Left ventricle myocardium superior (tissue), 1 donor: Measurements from ENCODE around the gene SLC22A3. TPM values are rescaled to one million over a fixed set of nuclear protein-coding genes. Genes with fewer than 3 reads are reported as not detected.
A peak's percentile ranks its signal among the peaks of the same experiment; 100 is the strongest.

ENCODE experiments used
- ATAC-seq: fragments of 200-7000 bp; cut with Tn5 transposase; one replicate; pipeline ENCODE4 v1.9.1; 2020; ENCODE audit warnings: mild to moderate bottlenecking, moderate library complexity
- DNase-seq: peaks from one replicate; pipeline ENCODE4 v3.0.0-alpha.2; 2020
- intact Hi-C: fragments of 100-400 bp; cut with micrococcal nuclease; formaldehyde crosslinking; loops from one replicate; pipeline ENCODE4 v1.11.0; 2022
- total RNA-seq: library from RNA; stranded (reverse); fragmentation: NEBNext Ultra II Directional; extraction: Animal tissue kit (Norgen Biotek cat#: 25700); gene quantifications from one replicate; pipeline ENCODE4 v1.2.1, GENCODE V29; 2021
- donor health status: DM: no; HTN: yes; CAD: no; lungs with severe emphysema.

The SLC22A3 gene
- total RNA-seq, 1 donor from 2014 or later = 1.3 TPM

DNA sequence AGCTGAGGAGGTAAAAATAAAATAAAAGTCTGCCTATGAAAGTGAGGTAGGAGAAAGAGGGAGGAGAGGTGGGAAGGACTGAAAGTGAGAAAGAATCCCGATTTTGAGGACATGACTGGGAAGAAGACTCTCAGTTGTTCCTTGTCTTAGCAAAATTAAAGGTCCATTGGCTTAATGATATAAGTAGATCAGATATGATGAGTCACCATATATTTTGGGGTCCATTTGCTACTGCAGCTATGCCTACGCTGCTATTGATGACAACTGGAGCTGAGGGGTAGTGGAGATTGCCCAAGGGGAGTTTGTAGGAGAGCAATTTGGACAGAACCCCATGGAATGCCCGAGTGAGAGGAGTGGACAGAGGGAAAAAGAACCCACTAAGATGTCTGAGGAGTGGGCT, 15.1 kb upstream of the SLC22A3 start:
- no peak for DNase-seq
- intact Hi-C loops = no loop called here
- ATAC-seq = no peak

DNA sequence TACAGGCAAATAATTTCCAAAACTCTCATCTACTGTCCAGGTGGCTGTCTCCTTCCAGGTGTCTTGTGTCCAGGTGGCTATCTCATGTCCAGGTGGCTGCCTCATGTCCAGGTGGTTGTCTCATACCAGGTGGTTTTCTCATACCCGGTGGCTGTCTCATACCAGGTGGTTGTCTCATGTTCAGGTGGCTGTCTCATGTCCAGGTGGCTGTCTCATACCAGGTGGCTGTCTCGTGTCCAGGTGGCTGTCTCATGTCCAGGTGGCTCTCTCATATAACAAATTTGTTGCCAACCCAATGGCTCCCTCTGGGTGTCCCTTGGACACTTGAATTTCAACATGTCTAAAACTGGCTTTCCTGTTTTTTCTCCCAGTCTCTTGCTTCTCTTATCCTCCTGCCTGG, 14.3 kb upstream of the SLC22A3 start:
- ATAC-seq (no peak), DNase-seq (no peak)
- intact Hi-C loops = no loop called here

DNA sequence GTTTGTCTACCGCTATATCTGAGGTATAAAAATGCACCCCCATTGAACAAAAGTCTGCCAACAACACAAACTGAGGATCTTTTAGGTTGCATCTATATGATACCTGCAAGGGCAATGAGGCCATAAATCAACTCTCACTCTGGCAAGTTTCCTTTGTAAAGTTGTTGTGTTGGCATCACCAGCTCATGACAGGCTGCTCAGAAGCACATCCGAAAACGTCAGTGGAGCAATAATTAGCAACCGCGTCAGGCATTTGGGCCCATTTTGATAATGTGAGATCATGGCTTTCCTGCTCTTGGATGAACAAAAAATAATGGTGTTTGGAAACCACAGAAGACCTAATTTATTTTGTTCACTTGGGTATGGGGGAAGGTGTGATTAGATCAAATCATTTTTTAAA, 12.0 kb upstream of the SLC22A3 start:
- intact Hi-C loops = no loop called here
- ATAC-seq (no peak), DNase-seq (no peak)

DNA sequence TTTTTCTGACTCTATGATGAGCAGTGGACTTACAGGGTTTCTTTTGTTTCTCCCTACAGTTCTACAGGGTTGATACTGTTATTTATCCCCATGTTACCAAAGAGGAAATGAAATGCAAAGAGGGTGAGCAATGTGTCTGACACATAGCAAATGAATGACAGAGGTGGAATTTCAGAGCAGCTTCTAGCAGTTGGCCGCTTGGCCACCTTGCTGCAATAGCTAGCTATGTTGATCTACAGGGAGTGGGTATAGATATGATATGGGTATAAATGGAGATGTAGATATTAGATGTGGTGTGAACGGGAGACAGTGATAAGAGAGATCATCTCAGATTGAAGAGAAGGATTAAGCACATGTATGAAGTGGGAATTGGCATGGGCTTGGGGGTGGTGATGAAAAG, 10.9 kb upstream of the SLC22A3 start:
- intact Hi-C loops = no loop called here
- DNase-seq (no peak), ATAC-seq (no peak)

DNA sequence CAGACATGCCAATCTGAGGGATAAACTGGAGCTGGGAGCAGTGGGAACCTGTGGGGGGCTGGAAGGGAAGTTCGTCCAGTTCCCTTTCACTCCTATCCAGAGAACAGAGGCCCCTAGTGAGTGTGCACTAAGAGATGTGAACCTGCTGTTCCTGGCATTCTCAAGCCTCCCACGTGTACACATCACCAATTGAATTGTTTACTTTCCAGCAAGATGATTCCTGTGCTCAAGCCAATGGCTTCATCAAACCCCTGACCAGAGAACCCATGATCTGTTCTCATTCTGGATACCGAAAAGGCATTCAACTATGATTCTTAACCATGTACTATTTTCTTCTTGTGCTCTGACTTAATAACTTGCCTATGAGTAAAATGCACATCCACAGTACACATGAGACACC, 10.2 kb upstream of the SLC22A3 start:
- ATAC-seq = no peak
- no peak for DNase-seq
- intact Hi-C loops = no loop called here

DNA sequence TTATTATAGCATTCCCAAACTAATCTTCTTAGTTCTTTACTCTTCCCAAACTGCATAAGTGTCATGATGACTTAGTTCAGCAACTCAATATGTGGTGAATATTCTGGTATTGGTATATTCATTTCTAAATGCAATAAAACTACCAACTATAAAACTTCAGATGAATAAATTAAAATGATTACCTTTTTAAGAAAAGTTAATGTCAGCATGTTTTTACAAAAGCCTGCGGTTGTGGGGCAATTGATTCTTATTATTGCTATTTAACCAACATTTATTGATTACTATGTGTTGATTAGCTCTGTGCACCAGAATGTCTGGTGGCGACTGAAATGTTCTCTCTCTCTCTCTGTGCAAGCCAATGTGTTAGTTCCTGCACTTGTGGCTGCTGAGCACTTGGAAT, 5.0 kb upstream of the SLC22A3 start:
- intact Hi-C loops = no loop called here

DNA sequence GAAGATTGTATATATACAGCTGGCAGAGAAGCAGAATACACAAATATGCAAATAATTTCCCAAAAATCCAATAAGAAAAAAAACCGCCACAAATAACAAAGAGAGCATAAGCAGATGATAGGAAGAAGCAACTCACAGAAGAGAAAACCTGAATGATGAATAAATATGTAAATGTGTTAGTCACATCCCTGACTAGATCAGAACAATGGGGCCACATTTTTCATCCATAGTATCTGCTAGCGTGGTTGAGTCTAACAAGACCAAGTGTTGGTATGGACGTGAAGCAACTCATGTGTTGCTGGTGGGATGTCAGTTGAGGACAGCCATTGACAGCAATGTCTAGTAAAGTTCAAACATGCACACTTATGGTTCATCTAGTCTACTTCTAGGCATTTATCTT, 3.9 kb upstream of the SLC22A3 start:
- no peak for DNase-seq
- no peak for ATAC-seq
- intact Hi-C loops = no loop called here

More for the DNA sequence above, 5.0 kb upstream of the SLC22A3 start:
- ATAC-seq (no peak), DNase-seq (no peak)

DNA sequence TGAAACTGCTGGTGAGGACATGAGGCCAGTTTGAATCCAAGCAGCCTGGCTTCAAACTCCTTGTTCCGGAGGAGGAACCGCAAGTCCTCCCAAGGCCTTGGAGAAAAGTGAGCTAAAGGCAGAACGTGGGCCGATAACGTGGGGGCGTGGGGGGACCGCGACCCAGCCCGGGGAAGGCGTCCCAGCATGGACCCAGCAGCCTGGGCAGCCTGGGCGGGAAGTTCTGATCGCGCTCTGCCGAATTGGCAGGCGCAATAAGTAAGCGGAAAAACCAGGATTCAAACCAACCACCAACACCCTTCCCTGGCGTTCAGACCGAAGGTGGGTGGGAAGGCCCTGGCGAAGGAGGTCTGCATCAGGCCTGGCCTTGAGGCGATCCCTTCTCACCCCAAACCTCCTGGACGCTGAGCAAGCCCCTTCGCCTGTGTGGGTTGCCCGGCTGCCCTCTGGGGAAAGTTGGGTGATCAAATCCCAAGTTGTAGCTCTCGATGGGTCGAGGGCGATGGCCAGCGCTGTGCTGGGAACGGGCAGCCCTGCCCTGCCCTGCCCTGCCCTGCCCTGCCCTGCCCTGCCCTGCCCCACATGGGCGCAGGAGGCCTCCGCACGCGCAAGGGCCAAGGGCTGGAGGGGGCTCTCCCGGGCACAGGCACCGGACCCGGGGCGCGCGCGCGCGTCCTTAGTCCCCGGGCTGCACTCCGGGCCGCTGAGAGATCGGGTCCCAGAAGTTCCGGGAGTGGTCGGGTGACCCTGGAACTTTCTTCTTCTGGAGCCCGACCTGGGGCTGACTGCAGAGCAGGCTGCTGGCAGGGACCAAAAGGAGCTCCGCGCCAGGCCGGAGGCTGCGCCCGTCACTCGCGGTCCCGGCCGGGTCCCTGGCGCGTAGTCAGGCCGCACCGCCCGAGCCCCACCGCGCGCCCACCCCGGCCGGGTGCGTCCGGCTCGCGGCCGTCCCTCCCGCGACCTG, 637 bp upstream of the SLC22A3 start:
- peak; percentile 27 for ATAC-seq
- no peak for DNase-seq
- intact Hi-C loops = no loop called here

DNA sequence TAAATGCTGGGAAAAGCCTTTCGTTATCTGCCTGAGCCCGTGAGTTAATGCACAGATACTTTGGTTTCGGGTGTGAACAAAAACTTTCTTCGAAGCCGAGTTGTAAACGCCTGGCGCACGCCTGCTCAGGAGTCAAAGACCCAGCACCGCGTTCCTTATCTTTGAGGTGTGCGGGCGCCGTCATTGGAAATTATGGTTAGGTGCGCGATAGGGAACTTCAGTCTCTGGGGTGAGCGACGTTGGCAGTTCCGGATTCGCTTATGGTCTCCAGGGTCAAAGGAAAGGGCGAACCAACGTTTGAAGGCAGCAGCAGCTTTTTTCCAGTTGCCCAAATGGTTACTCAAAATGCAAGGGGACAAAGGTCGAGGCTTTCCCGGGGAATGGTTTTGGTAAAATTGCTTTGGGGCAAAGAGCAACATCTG, 853 bp downstream of the SLC22A3 start:
- intact Hi-C loops = no loop called here
- DNase-seq = no peak
- peak; percentile 7 for ATAC-seq

DNA sequence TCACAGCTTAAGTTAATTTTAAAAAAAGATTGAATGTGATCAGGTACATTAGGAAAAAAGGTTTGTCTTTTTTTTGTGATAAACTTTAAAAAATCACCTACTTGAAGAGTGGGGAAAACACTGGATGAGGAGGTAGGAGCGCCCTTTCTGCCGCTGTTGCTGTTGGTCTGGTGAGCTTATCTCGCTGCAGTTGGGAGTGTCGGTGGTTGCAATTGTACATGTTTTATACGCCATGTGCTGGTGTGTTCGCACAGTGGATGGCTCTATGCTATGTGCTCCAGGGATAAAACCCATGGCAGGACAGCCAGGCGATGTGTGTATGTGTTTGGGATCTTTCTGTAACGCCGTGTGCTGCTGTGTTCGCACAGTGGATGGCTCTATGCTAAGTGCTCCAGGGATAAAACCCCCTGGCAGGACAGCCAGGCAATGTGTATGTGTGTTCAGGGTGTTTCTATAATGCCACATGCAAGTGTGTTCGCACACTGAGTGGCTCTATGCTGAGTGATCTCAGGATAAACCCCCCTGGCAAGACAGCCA, 1.7 kb downstream of the SLC22A3 start:
- no peak for DNase-seq
- ATAC-seq = no peak
- intact Hi-C loops = no loop called here

DNA sequence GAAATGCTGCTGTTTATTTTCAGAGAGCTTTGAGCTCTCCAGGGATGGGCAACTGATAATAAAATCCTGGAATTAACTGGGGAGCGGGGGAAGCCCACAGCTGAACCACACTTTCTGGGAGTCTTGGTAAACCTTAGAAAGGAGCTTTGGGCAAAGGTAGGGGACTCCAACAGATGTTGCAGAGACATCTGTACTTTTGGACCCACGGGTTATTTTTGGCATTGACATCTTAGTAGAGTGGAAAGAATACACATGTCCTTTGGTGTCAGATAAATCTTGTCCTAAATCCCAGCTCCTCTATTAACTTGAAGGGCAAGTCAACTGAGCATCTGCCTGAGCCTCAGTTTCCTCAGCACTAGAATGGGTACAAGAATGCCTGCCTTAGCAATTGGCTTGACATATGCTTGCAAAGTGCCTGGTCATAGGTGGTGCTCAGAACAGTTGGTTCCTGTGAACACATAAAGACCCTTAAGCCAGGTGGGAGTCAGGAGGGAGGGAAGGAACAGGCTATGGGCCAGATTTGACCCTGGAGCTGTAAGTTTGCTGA, 5.8 kb downstream of the SLC22A3 start:
- intact Hi-C loops = no loop called here
- DNase-seq = no peak
- no peak for ATAC-seq

DNA sequence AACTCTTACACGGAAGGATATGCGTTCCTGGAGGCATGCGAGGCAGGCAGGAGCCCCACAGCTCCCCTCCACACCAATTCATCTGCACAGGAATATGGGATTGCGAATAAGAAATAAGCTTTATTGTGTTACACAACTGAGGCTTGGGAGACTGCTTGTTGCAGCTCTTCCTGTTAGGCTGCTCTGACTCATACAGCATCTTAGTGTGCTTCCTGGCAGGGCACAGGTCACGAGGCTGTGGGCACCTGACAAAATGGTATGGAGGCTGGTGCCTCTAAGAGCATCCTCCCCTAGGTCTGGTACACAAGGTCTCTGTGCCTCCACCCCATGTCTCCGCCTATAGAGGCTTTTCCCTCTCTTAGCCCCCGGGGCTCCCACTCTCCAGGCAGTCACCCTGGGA, 6.8 kb downstream of the SLC22A3 start:
- no peak for ATAC-seq
- intact Hi-C loops = no loop called here
- no peak for DNase-seq

DNA sequence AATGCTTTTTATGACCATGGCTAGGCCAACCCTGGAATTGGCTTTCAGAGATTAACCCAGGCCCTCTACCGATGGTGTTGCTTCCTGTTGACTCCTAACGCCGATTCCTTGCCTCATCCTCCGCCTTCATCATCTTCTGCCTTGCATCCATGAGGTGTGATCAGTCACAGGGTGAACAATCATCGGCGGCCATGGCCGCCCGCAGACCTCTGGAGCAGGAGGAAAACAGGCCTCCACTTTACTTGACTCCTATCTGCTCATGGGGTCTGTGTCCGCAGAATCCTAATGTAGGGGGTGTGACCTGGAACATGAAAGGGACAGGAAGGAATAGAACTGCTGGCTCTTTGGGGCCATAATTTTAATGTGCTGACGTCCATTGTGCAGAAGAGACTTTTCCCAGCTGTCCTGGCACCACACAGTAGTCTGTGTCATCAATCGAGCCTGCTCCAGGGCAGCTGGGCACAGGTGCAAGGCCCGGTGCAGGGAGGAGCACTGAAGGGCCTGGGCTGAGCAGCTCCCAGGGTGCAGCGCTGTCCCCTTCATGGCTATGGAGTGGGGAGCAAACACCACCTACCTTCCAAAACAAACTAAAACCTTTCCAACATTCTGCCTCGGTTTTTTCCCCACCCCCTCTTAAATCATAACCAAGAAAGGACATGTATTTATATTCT, 8.0 kb downstream of the SLC22A3 start:
- intact Hi-C loops = no loop called here
- DNase-seq (peak; percentile 54), ATAC-seq (peak; percentile 87)

DNA sequence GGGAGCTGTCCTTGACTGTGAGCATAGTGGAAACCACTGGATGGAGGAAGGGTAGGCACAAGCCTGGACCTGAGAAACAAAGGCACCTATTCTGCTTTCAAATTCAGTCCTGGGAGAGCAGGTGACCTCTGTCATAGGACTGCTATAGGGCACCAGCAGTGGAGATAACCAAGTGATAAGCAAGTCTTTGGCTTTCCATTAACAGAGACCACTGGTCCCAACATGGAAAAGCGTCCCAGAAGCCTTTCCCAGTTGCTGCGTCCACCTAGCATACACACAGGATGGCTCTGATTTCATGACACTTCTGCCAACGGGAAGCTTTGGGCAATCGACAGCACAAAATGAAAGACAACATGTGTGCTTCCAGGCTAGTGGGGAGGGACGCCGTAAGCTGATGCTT, 8.9 kb downstream of the SLC22A3 start:
- no peak for ATAC-seq
- intact Hi-C loops = no loop called here

DNA sequence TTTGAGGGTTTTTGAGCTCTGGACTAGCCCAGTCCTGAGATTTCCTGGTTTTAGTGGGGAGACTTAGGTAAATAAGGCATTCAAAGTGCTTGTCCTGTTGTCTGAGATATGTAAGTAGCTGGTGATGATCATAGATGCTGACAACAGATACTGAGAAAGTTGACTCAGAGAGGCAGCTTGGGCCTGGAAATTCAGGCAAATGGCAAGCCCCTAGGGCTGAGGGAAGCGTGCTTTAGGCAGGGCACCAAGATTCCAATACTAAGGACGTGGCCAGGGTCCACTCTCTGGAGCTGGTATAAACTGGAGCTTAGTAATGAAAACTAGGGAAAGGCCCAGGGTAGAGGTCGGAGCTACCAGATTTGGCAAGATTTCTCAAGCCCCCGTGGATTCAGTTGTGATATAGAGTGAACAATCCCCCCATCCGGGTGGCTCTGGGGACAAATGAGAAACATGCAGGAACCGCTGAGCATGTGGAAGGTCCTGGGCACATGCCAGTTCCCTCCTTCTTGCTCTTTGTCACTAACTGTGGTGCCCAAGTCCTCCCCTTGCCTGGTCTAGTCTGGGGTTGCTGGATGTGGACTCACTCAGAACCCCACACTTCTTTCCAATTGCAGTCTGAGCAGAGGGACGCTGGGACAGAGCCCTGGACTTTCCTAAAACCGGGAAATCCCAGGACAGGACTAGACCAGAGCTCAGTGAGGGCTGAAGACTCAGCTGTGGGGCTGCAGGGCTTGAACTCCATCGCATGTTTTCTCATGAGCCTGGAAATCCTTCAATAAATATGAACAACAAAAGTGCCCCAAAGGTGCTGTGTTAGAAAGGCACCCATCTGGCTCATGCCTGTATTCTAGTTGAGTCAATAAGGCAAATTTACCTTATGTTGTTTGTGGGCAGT, 10.3 kb downstream of the SLC22A3 start:
- no peak for DNase-seq
- no peak for ATAC-seq
- intact Hi-C loops = no loop called here

More for the DNA sequence above, 8.9 kb downstream of the SLC22A3 start:
- no peak for DNase-seq

DNA sequence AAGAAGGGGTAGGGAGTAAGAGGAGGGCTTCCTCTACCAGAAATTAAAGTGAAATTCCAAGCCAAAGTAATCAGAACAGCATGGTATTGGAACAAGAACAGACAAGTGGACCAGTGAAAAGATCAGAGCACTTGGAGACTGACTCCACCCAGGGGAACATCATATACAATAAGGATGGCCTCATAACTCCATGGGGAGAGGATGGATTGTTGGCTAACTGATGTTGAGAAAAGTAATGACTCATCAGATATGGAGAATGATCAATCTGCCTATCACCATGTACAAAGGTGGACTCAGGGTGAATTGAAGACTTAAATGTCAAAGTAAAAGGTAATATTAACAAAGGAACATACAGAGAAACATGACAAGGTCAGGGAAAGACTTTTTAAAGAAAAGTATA, 12.8 kb downstream of the SLC22A3 start:
- DNase-seq (no peak), ATAC-seq (no peak)
- intact Hi-C loops = no loop called here

DNA sequence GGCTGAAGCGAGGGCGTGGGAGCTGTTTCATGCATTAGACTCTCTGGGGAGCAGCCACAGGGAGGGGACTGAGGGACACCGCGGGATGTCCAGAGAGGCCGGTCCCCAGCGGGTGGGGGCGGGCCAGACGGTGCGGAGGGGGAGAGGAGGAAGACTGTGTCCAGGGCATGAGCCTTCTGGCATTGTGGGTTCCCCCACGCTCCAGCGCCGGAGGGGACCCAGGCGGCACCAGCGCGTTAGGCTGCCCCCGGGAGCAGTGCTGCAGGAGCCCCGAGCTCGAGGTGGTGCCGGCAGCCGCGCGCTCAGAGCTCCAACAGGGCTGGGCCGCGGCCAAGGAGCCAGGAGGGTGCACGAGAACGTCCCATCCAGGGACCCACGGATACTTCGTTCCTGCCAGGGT, 14.4 kb downstream of the SLC22A3 start:
- DNase-seq = peak; percentile 41
- intact Hi-C loops = no loop called here

DNA sequence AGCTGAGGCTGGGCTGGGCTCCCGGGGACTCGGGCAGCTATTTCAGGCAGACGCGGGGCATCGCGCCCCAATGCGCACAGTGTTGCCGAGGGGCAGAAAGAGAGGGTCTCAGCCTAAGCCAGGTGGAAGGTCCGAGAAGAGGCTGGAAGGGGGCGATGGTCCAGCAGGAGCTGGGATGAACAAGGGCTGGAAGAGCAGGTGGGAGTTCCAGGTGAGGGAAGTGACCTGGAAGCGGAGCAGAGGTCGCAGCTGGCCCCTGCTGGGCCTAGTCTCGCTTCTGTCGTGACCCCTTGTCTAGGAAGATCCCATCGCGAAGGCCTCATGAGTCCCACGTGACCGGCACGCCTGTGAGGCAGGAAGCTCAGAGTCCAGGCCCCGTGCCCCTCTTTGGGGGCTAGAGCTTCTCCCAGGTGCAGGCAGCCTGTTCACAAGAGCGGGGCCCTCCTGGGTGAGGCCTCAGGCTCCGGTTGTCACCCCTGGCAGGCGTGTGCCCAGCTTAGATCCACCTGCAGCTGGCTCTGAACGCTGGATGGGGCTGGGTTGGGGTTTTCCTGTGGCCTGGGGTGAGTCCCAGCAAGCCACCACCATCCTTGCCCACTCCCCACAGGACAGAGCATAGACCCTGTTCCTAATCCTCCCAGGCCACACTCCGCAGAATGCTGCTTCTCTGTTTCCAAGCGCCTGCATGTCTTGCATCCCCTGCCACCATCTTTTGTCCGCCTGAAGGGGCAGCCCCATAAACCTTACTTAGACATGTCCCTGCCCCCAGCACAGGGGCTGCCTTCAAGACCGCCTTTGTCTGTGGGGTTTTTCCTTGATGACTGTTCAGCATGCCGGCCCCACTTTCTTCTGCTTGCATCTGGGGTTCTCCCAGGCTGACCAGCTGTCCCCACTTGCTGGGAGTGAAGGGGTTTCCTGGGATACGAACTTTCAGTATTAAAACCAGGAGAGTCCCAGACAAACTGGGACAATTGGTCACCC, 15.1 kb downstream of the SLC22A3 start:
- intact Hi-C loops = no loop called here
- DNase-seq (no peak), ATAC-seq (no peak)

More for the DNA sequence above, 14.4 kb downstream of the SLC22A3 start:
- peak; percentile 66 for ATAC-seq
